Parathyroid adenoma (tissue), 2 donors: ENCODE measurements around the gene PXDN.

Source experiments
- H2AFZ ChIP-seq: fragments of 300-600 bp; sonication (generic); one replicate; pipeline ENCODE4 v1.7.0; 2017; ENCODE audit warnings: antibody characterized with exemption, mild to moderate bottlenecking
- H3K27ac ChIP-seq: fragments of 300-600 bp; sonication (generic); one replicate; pipeline ENCODE4 v1.7.0; 2017
- H3K27me3 ChIP-seq: fragments of 300-600 bp; sonication (generic); one replicate; pipeline ENCODE4 v1.7.0; 2017; ENCODE audit warnings: low read length; ENCODE audit not compliant: control insufficient read depth, insufficient read depth
- H3K36me3 ChIP-seq: fragments of 300-600 bp; sonication (generic); one replicate; pipeline ENCODE4 v1.7.0; 2017; ENCODE audit warnings: low read length; ENCODE audit not compliant: control insufficient read depth, insufficient read depth
- H3K4me1 ChIP-seq: fragments of 300-600 bp; sonication (generic); one replicate; pipeline ENCODE4 v1.7.0; 2017; ENCODE audit warnings: control low read depth
- H3K4me2 ChIP-seq: fragments of 300-600 bp; sonication (generic); one replicate; pipeline ENCODE4 v1.7.0; 2017; ENCODE audit warnings: low read length
- H3K4me3 ChIP-seq: fragments of 300-600 bp; sonication (generic); one replicate; pipeline ENCODE4 v1.7.0; 2017; ENCODE audit warnings: low read depth, low read length
- H3K79me2 ChIP-seq: fragments of 300-600 bp; sonication (generic); one replicate; pipeline ENCODE4 v1.7.0; 2017; ENCODE audit warnings: control low read depth
- H3K9ac ChIP-seq: fragments of 300-600 bp; sonication (generic); one replicate; pipeline ENCODE4 v1.7.0; 2017; ENCODE audit warnings: mild to moderate bottlenecking
- H3K9me3 ChIP-seq: fragments of 300-600 bp; sonication (generic); one replicate; pipeline ENCODE4 v1.7.0; 2017; ENCODE audit warnings: low read length; ENCODE audit not compliant: control insufficient read depth
- CTCF ChIP-seq: fragments of 300-600 bp; sonication (generic); IDR thresholded peaks from one replicate; pipeline ENCODE4 v1.7.0; 2017; ENCODE audit warnings: antibody characterized with exemption, mild to moderate bottlenecking
- donor health status: primary hyperparathyroidism.

The PXDN gene

GRCh38 chr2:1612391-1613077, 131.8 kb downstream of the PXDN start:
- H3K9me3 ChIP-seq, result no peaks in the 10 kb centered on the region

GRCh38 chr2:1611886-1612285, 132.4 kb downstream of the PXDN start:
- H3K9me3 ChIP-seq, result no peaks in the 10 kb centered on the region
- no peak overlapping the region for H3K27ac ChIP-seq
- TF ChIP-seq CTCF, result no peak
- H3K9ac ChIP-seq, result no peak overlapping the region
- H3K79me2 ChIP-seq, result no peaks in the 10 kb centered on the region
- H2AFZ ChIP-seq, result no peak overlapping the region
- H3K4me2 ChIP-seq, result no peak overlapping the region
- H3K4me3 ChIP-seq, result no peak overlapping the region
- H3K36me3 ChIP-seq, result no peaks in the 10 kb centered on the region
- H3K4me1 ChIP-seq, result no peaks in the 10 kb centered on the region
- H3K27me3 ChIP-seq, result no peaks in the 10 kb centered on the region

More at GRCh38 chr2:1612391-1613077, 131.8 kb downstream of the PXDN start:
- no peak overlapping the region for H3K4me3 ChIP-seq
- H3K4me1 ChIP-seq, result no peaks in the 10 kb centered on the region
- no peak overlapping the region for H3K9ac ChIP-seq
- no peak overlapping the region for H2AFZ ChIP-seq
- no peaks in the 10 kb centered on the region for H3K27me3 ChIP-seq
- no peak overlapping the region for H3K4me2 ChIP-seq
- no peak for TF ChIP-seq CTCF
- no peaks in the 10 kb centered on the region for H3K36me3 ChIP-seq
- H3K79me2 ChIP-seq, result no peaks in the 10 kb centered on the region
- no peak overlapping the region for H3K27ac ChIP-seq

- no peak overlapping the region for H3K9ac ChIP-seq
- H3K27ac ChIP-seq, result no peak overlapping the region
- no peak overlapping the region for H3K4me3 ChIP-seq
- no peak overlapping the region for H3K4me2 ChIP-seq
- no peaks in the 10 kb centered on the region for H3K9me3 ChIP-seq
- no peaks in the 10 kb centered on the region for H3K36me3 ChIP-seq
- H2AFZ ChIP-seq, result no peak overlapping the region
- H3K4me1 ChIP-seq, result no peaks in the 10 kb centered on the region
- TF ChIP-seq CTCF, result no peak
- H3K79me2 ChIP-seq, result no peaks in the 10 kb centered on the region
- no peaks in the 10 kb centered on the region for H3K27me3 ChIP-seq
Measured at GRCh38 chr2:1610096-1610485, 134.2 kb downstream of the PXDN start.

- Histone ChIP-seq H3K4me3 (no peak overlapping the region), H3K9ac (no peak overlapping the region), H3K9me3 (no peaks in the 10 kb centered on the region), H3K27ac (no peak overlapping the region), H3K4me2 (no peak overlapping the region), H3K79me2 (no peaks in the 10 kb centered on the region), H3K4me1 (no peaks in the 10 kb centered on the region), H3K36me3 (no peaks in the 10 kb centered on the region), H3K27me3 (no peaks in the 10 kb centered on the region), H2AFZ (no peak overlapping the region)
- no peak for TF ChIP-seq CTCF
Measured at GRCh38 chr2:1609485-1610095, 134.7 kb downstream of the PXDN start.

GRCh38 chr2:1609040-1609439, 135.3 kb downstream of the PXDN start:
- Histone ChIP-seq H3K4me3 (no peak overlapping the region), H3K27ac (no peak overlapping the region), H3K4me1 (no peaks in the 10 kb centered on the region), H3K27me3 (no peaks in the 10 kb centered on the region), H3K9ac (no peak overlapping the region), H3K79me2 (no peaks in the 10 kb centered on the region), H3K36me3 (no peaks in the 10 kb centered on the region), H3K4me2 (no peak overlapping the region), H2AFZ (no peak overlapping the region), H3K9me3 (no peaks in the 10 kb centered on the region)
- TF ChIP-seq CTCF, result no peak
